NOMO-1 treated with DMSO at 0.1 percent for 48 hours (cell line): ENCODE data around the gene ANO2.
"Not testable (repeated sequence)": the region's sequence is repeated elsewhere in the genome, so short reads cannot be mapped to it uniquely, and the experiment has no call there.

Experiments
- DNase-seq: peaks from one replicate; lab custom pipeline; 2025; ENCODE audit not compliant: unreplicated experiment; lab: John Stamatoyannopoulos, UW

Gene ANO2

DNA sequence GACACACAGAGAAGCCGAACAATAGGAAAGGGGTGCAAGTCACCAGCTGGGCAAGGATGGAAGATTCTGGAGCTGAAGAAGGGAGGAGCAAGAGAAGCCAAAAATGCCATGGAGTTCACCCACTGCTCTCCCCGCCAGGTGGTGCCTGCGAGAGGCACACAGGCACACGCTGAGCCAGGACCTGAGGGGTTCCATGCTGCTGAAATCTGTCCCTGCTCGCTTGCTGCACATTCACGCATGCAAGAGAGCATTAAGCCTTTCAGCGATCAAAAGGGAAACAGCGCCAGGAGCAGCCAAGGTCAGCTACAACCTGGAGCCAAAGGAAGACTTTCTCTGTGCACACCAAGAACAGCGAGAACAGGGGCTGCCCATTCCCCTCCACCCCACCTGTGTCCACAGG, 104.1 kb downstream of the ANO2 start:
- no peak for DNase-seq

DNA sequence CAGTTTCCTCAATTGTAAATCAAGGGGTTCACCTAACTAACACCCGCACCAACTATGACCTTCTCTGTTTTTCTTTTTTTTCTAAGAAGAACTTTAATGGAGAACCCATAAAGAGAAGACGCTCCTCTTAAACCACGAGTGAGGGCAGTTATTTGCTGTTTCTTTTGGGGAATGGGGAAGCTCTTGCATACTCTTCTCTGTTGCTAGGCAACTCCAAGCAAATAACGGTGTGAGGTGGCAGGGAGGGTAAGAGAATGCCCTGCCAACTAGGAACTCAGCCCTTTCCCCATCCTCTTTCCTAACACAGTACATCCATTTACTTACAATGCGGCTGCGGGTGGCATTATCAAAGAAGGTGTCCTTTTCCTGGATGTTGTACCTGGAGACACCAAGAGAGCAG, 114.9 kb downstream of the ANO2 start:
- DNase-seq: no peak

DNA sequence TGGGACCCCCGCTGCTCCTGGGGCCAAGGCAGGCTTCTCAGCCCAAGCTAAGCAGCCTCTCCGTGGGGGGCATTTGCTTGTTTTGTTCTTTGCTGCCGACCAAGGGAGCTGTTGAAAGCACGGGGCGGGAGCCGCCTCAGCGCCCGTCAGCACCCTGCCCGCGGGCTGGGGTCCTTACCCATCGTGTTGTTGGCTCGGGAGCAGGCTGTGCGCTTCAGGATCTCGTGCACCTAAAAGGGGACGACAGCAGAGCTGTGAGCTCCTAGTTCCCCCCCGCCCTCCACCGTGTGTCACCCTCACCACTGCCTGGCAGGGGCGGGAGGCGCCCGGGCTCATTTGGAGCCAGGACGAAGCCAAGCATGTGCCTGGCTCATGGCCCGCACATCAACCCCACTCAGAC, 117.5 kb downstream of the ANO2 start:
- no peak for DNase-seq

DNA sequence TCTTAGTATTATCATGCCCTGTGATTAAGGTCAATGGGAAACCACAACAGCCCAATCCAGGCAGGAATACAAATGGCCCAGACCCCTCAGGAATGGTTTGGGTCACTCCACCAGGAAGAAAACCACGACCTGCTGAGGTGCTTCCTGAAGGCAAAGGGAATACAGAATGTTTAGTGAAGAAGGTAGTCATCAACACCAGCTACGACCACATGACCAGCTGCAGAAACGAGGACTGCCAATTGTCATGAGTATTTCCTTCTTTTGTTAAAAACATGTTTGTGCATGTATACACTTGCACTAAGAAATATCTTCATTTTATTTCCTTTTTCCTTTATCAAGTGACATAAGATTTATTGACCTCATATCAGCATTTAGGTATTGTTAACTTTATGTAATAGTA, 119.3 kb downstream of the ANO2 start:
- not testable (repeated sequence) for DNase-seq

DNA sequence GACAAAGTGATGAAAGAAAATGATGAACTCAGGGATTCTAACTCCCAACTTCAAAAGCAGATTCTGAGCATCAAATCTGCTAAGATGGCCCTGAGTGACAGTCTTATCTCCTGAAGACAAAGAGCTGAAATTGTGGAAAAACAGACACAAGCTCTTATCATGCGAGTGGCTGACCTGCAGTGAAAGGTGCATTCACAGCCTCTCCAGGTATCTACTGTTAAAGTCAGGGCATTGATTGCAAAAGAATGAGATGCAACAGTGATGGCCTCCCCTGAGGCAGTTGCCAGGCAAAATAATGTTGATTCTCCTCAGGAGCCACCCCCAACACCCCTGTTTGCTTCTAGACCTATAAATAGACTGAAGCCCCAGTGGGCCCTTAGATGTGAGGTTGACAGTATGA, 126.2 kb downstream of the ANO2 start:
- not testable (repeated sequence) for DNase-seq

DNA sequence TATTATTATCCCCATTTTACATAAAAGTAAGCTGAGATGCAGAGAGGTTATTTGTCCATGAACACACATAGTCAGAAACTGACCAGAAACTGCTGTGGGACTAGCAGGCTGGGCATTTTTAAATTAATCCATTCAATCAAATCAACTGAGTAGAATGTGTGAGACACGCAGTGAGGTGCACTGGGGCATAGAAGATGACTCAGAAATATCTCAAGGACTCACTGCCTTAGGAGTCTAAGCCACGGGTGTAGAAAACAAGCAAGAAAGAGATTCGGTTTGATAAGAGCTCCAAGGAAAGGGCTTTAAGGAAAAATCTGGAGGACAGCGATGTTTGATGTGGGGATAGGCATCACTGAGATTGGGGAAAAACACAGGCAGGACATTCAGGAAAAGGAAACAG, 127.8 kb downstream of the ANO2 start:
- no peak for DNase-seq

DNA sequence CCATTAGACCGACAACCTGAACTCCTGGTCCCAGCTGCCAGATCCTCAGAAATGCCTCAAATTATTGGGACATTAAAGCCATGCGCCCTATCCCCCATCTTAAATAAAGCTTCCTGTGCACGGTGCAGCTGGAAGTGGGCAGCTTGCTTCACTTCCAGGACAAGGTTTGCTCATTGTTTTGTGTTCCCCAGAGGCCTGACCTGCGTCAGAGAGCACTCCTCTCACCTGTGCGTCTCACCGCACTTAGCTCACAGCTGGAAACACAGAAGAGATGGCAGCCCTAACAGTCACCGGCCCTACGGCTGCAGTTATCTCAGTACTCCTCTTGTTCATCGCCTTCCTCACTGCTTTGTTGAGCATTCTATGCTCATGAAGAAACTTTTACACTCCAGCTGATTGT, 135.5 kb downstream of the ANO2 start:
- DNase-seq: no peak

DNA sequence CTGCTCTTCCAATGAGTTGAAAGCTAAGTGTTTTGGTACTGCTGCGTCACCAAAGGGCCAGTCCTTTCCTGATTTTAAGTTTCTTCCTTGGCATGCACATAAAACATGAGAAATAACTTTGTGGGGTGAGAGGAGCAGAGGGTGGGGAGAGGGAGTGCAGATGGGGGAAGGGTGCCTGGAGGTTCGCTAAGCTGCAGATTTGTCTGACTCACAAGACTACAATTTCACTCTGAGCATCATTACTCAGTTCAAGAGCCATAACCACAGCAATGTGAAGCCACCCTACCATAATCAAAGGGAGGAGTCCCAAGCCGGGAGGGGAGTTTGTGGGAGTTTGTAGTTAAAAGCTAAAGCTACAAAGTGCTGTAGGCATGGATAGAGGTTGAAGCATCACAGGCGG, 136.1 kb downstream of the ANO2 start:
- DNase-seq: no peak

DNA sequence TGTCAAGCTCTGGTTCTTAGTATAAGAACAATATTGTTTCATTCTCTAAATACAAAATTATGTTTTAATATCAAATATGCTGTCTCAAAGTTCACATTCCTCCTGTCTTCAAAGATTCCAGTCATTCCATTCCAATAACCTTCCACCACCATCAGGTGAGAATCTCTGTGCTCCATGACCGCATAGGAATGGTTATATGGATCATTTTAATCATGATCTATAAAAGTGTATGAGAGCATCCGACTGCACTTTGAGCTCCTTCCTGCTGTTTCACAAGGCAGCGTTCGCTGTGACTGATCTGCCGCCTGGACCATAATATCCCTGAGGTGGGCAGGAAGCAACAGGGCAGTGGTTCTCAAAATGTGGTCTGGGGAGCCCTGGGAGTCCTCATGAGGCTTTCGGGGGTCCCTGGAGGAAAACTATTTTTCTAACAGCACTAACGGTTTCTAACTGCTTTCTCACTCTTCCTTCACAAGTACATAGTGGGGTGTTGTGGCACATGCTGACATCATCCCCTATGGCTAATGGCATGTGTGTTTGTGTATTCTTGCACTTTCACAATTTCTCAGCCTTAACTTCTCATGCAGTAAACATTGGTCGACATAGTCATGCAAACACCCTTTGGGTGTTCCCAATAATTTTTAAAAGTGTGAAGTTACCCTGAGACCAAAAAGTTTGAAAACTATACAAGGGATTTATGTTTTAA, 137.4 kb downstream of the ANO2 start:
- DNase-seq: no peak

DNA sequence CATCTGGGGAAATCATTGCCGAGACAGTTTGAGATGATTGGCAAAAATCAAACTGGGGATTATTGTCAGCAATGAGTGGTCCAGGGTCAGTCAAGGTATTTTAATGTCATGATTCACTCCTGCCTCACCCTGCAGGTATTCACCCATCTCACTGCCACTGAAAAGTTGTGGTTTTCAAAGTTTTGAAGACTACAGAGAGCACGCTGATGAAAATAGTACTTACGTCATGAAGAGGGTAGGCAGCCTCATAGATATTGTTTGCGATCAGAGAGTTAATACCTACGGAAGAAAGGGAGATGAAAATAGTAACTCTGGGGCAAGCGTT, 138.0 kb downstream of the ANO2 start:
- DNase-seq: no peak

DNA sequence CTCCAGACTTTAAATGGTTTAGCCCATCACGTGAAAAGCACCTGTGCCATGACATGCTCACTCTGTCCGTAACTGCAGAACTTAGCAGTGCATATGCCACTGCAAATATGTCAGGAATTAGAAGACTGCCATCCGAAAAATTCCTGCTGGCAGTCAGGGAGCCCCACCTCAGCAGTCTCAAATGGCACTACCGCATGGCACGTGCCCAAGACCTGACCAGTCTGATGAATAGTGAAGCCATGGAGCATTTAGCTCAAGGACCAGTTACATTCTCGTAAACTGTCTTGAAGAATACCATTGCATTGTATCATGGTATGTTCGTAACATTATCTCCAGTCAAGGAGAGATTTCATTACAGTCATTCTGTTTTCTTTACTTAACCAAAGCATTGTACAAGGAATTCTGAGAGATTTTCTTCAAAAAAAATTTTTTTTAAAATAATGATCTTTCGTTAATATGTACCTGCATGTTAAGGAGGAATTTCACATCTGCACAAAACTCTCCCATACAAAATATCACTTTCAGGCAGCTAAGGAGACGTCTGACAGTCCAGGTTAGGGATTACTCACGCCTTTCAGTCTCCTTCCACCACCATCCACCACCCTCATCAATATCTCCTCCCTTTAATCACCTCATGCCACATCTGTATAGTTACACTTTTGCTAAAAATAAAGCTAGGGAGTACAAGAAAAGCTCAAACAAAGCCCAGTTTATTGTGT, 138.5 kb downstream of the ANO2 start:
- DNase-seq: no peak

DNA sequence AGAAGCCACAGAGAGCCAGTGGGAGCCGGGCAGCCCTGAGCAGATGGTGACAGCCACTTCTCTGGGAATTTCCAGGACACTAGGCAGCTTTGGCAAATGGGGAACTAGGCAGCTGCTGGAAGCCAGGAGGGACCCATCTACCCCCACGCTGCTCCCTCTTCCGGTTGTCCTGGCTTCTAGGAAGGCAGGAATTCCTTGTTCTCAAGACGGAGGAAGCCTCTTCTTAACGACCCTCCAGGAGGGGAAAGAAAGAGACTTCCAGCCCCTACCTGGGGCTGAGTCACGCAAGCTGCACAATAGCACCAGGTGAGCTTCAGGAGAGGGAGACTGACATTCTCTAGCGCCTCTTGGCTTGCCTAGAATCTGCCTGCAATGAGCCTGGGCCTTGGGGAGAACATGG, 141.5 kb downstream of the ANO2 start:
- no peak for DNase-seq

DNA sequence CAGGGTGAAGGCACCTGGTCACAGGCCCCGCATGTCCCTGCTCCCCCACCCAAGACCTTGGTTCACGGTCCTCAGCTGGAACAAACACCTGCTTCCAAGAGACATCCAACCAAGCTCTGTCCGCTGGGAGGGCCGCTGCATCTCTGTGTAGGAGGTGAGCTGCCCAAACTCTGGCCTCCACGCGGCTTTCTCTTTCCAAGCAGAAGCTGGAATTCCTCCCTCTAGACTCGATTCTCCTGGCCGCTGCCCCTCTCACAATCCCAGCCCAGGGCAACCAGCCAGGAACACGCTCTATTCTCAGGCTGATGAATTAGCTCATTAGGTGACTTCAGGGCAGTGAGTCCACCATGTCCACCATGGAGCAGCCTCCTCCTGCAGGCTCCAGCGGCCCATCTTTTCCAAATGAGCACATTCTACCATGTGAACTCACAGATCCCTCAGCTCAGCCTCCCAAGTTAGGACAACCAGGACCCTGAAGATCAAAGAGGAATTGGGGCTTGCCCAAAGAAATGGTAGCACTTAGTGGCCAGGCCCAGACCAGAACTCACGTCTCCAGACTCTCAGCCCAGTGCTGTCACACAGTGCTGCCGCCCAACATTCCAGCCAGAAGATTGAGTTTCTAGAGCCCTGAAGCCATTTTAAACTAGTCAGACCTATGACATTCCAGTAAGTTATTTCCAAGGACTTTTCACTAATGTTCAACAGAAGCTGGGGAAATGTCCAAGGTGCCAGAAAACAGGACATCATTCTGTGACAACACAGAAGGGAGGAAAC, 146.6 kb downstream of the ANO2 start:
- no peak for DNase-seq

DNA sequence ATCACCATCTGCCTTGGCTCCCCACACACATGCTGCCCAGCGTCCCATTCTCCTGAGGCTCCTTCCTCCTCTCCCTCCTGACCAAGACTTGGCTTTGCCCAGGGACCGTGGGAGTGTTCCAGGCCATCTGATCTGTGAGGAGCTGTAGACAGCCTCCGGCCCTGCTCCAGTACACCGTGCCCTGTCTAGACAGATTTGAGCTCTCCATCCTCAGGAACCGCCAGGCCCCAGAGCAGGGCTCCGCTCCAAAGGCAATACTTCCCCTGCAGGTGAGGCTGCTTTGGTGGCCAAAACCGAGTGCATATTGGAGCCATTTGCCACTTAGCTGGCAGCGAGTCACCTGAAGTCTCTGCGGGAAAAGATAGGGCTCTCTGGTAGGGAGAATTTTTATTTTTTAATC, 147.4 kb downstream of the ANO2 start:
- DNase-seq: no peak

DNA sequence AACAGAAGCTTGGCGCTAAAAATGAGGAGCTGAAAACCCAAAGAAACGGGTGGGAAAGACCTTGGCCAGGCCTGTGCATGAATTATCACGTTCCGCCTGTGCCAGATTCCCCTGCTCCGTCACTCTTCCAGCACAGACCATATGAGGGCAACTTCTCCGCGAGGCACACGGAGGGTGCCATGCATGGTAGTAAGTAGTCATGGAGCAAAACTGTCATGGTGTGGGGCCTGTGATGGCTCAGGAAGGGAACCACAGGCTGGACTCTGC, 148.2 kb downstream of the ANO2 start:
- no peak for DNase-seq

DNA sequence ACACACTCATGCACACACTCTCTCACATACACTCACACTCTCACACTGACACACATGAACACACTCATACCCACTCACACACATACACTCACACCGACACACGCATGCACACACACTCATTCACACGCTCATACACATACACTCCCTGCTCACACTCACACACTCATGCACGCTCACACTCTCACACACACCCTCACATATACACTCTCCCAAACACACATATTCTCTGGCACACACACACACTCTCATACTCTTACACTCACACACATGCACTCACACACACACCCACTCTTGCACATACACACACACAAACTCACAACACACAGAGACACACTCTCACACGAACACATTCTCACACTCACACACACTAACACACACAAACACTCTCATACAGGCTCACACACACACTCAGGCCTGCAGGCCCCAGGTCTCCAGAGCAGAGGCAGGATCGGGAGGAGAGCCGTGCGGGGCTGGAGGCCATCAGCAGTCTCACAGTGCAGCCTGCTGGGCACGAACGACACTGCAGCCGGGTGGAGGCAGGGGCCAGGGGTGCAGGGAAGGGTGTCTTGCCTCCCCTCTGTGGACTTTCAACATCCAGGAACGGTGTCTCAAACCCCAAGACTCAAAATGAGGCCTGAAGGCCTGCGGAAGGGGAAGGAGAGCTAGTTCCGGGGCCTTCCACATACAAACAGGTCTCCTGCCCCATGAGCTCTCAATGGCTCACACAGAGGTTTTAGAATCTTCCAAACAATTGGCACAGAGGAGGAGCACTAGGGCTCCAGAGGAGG, 148.7 kb downstream of the ANO2 start:
- no peak for DNase-seq

DNA sequence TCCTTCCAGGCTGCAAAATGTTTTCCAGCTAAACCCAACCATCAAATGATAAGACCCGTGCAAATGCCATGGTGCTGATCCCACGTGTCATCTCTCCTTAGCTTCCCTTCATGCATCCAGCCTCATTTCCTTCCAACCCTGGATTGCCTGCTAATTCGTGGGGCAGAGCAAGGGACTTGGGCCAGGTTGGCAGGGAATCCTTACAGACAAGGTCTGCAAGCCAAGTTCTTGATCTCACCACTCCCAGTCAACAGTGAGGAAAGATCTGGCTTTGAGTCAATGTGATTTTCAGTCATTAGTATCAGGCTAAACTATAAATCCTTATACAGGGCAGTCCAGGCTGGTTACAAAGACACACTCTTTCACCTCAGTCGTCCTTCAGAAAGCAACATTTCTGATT, 150.9 kb downstream of the ANO2 start:
- DNase-seq: no peak

DNA sequence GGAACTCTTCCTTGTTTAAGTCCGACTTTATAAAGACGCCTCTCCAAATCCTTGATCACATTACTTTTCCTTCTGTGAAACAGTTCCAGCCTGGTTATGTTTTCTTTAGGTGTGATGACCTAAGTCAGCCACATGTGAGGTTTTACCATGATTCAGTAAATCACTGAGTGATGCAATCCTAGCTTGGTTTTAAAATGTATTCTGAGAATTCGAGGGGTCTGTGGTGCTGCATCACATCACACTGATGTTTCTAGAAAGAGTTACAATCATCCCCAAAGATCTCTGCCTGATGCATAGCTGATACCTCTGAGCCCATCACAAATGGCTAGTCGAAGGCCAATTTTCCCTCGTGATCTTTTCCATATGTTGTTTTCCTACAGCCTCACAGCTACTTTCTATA, 152.7 kb downstream of the ANO2 start:
- DNase-seq: no peak

DNA sequence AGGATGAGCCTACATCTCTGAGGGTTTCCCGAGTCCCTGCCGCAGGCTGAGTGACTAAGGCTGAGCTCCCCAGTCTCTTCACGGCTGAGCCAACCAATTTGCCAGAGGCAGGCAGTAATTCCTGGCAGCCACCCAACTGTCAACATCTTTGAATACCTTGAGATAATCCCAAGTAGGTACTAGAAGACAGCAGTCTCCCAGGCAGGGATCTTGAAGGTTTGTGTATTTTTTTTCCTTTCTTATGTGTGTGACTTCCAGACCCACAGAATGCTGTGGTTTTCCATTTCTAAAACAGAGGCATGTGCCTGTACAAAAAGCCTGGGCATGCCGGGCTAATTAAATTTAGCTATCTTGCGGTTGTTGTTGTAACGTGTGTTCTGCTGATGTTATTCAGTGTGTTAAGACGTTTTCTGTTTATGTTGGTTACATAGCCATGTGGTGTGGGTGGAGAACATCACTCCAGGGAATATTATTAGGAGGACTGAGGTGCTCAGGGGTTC, 155.5 kb downstream of the ANO2 start:
- no peak for DNase-seq

DNA sequence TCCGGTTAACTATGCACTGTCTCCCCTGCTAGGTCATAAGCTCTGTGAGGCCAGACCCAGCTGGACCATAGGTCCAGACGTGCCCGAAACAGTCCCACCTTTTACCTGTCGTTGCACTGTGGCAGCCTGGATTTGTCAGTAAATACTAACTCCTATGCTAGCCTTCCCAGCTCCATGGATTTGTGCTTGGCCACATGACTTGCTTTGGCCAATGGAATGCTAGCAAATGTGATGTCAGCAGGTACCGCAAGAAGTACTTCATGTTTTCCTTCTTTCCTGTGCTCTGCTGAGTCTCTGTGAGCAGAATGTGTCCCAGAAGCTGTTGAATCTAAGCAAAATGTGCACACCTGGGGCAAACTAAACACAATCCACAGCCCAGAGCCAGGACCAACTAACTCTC, 157.2 kb downstream of the ANO2 start:
- DNase-seq: no peak

DNA sequence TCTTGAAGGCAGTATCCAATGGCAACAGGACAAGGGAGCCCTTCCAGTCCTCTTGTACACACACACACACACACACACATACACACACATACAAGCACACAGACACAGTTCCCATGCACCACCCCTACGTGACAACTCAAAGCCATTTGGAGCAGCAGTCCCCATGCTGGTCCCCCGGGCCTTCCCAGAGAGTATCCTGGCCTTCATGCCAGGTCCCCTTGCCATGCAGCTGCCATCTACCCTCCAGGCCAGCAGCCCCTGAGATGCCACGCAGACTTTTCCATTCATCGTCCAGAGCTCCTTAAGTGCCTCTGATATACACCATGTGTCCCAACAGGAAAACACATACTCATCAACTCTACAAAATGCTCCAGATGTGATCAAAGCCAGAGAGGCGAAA, 159.5 kb downstream of the ANO2 start:
- DNase-seq: no peak
